OCI-LY7 (cell line): Measurements from ENCODE around the gene RARB. TPM values are rescaled to one million over a fixed set of nuclear protein-coding genes. Genes with fewer than 3 reads are reported as not detected.

Experiments used
- BruUV-seq: library from RNA; stranded (reverse); fragments of 400-500 nt; replicated peaks from 2 replicates; lab custom pipeline; 2021; lab: Mats Ljungman, UMichigan
- CTCF ChIA-PET: fragments of 300-600 bp; sonication (Branson Sonifier 250); formaldehyde crosslinking; loops from one replicate; lab custom pipeline; 2022; ENCODE audit warnings: antibody characterized with exemption; ENCODE audit not compliant: unreplicated experiment; lab: Charles Lee
- POLR2A ChIA-PET: fragments of 300-600 bp; sonication (Branson Sonifier 250); formaldehyde crosslinking; loops from one replicate; lab custom pipeline; 2022; ENCODE audit warnings: antibody characterized with exemption; lab: Charles Lee
- DNase-seq: peaks from one replicate; pipeline ENCODE4 v3.0.0-alpha.2; 2015; ENCODE audit warnings: low spot score
- H2AFZ ChIP-seq: fragments of 200-600 bp; sonication (generic), shearing (Covaris generic); 2 replicates; pipeline ENCODE4 v1.6.1; 2014; ENCODE audit warnings: mild to moderate bottlenecking, antibody characterized with exemption, low read length, moderate library complexity
- H3K27ac ChIP-seq: fragments of 200-600 bp; sonication (generic); 2 replicates; pipeline ENCODE4 v1.5.1; 2014; ENCODE audit warnings: mixed run types, low read depth, mild to moderate bottlenecking, moderate library complexity, low read length, inconsistent platforms; ENCODE audit not compliant: poor library complexity, severe bottlenecking
- H3K36me3 ChIP-seq: fragments of 200-600 bp; sonication (generic); 2 replicates; pipeline ENCODE4 v1.6.1; 2014; ENCODE audit warnings: mild to moderate bottlenecking, antibody characterized with exemption, low read length, moderate library complexity, mixed read lengths; ENCODE audit not compliant: insufficient read depth
- H3K4me1 ChIP-seq: fragments of 200-600 bp; sonication (generic); 2 replicates; pipeline ENCODE4 v1.5.1; 2014; ENCODE audit warnings: mild to moderate bottlenecking, low read length; ENCODE audit not compliant: insufficient read depth, poor library complexity, severe bottlenecking
- H3K4me2 ChIP-seq: fragments of 200-600 bp; sonication (generic); 2 replicates; pipeline ENCODE4 v1.6.1; 2014; ENCODE audit warnings: mild to moderate bottlenecking, low read length
- H3K4me3 ChIP-seq: fragments of 200-600 bp; sonication (generic); 2 replicates; pipeline ENCODE4 v1.5.1; 2014; ENCODE audit warnings: mild to moderate bottlenecking, low read depth, low read length; ENCODE audit not compliant: poor library complexity, severe bottlenecking
- H3K79me2 ChIP-seq: fragments of 200-600 bp; sonication (generic); 2 replicates; pipeline ENCODE4 v1.6.1; 2016; ENCODE audit warnings: low read depth, mild to moderate bottlenecking, low read length, moderate library complexity, mixed read lengths; ENCODE audit not compliant: insufficient read depth
- H3K9me2 ChIP-seq: fragments of 200-600 bp; sonication (generic); 2 replicates; pipeline ENCODE4 v1.6.1; 2016; ENCODE audit warnings: mild to moderate bottlenecking, low read length, mixed read lengths; ENCODE audit not compliant: insufficient read depth
- H3K9me3 ChIP-seq: fragments of 200-600 bp; sonication (generic); 2 replicates; pipeline ENCODE4 v1.6.1; 2014; ENCODE audit warnings: mild to moderate bottlenecking, mixed run types, low read length, mixed read lengths
- H4K20me1 ChIP-seq: fragments of 200-600 bp; sonication (generic); 2 replicates; pipeline ENCODE4 v1.6.1; 2014; ENCODE audit warnings: mild to moderate bottlenecking, antibody characterized with exemption, low read length, moderate library complexity, mixed read lengths; ENCODE audit not compliant: insufficient read depth
- EZH2phosphoT487 ChIP-seq: fragments of 200-600 bp; sonication (generic); IDR thresholded peaks from 2 replicates; pipeline ENCODE4 v1.6.1; 2018; ENCODE audit warnings: low read depth, borderline replicate concordance, mild to moderate bottlenecking, mixed run types, antibody characterized with exemption, low read length, moderate library complexity, mixed read lengths
- intact Hi-C: fragments of 100-400 bp; cut with micrococcal nuclease; formaldehyde crosslinking; loops from one replicate; pipeline ENCODE4 v1.10.0; 2022; ENCODE audit not compliant: unreplicated experiment
- total RNA-seq, 2 experiments: library from RNA; depleted of rRNA in 1 of 2; stranded (reverse); fragments of >200 nt in 1 of 2; shearing (Covaris generic) in 1 of 2; gene quantifications; 2 replicates each; pipeline ENCODE4 v1.2.3, GENCODE V29; 2014 to 2022
- TF ChIP-seq, protein P1 (sequence below): fragments of 200-600 bp; sonication (generic); conservative IDR thresholded peaks from 2 replicates; pipeline ENCODE4 v1.5.1; 2014; ENCODE audit warnings: mild to moderate bottlenecking, antibody characterized with exemption, low read length, moderate library complexity, mixed read lengths

The RARB gene
- total RNA-seq, 2 experiments from 2014 or later: not detected

DNA sequence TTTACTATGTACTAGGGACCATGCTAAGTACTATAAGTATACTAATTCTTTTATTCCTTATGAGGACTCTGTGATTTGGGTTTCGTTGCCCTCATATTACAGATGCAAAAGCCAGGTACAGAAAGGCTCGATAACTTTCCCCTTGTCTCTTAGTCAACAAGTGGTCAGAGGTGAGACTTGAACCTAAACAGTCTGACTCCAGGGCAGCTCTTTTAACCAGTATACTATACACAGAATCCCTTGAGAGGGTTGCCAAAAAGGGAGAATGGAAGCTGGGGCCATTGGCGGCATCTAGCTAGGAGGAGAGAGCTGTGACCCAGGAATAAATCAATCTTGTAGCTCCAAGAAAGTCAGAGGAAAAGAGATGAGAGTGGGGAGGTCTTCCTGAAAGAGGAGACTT is 144.3 kb downstream of the RARB start:
- intact Hi-C loops: no loop called here

GRCh38 chr3:25572919-25573385 is 144.9 kb downstream of the RARB start:
- POLR2A ChIA-PET: interaction anchor here (0.6 to 1.7 kb wide), 3 partner anchors 10 to 273 kb away, joined by 3 to 5 read pairs (median 4); no protein-coding TSS in a partner anchor
- BruUV-seq: no TSS peak
- H3K4me1 ChIP-seq: no peaks in the 10 kb centered on the region
- intact Hi-C loops: no loop called here
- no peaks in the 10 kb centered on the region for H4K20me1 ChIP-seq
- H3K27ac ChIP-seq: no peak overlapping the region
- CTCF ChIA-PET: no interaction called here
- H3K4me3 ChIP-seq: no peak overlapping the region
- no peaks in the 10 kb centered on the region for H3K9me3 ChIP-seq
- no peaks in the 10 kb centered on the region for H3K79me2 ChIP-seq
- TF ChIP-seq, protein P1, sequence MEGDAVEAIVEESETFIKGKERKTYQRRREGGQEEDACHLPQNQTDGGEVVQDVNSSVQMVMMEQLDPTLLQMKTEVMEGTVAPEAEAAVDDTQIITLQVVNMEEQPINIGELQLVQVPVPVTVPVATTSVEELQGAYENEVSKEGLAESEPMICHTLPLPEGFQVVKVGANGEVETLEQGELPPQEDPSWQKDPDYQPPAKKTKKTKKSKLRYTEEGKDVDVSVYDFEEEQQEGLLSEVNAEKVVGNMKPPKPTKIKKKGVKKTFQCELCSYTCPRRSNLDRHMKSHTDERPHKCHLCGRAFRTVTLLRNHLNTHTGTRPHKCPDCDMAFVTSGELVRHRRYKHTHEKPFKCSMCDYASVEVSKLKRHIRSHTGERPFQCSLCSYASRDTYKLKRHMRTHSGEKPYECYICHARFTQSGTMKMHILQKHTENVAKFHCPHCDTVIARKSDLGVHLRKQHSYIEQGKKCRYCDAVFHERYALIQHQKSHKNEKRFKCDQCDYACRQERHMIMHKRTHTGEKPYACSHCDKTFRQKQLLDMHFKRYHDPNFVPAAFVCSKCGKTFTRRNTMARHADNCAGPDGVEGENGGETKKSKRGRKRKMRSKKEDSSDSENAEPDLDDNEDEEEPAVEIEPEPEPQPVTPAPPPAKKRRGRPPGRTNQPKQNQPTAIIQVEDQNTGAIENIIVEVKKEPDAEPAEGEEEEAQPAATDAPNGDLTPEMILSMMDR: no peak
- TF ChIP-seq EZH2phosphoT487: no peak
- H3K4me2 ChIP-seq: no peak overlapping the region
- no peak for DNase-seq
- H2AFZ ChIP-seq: no peak overlapping the region
- H3K9me2 ChIP-seq: no peaks in the 10 kb centered on the region
- H3K36me3 ChIP-seq: no peaks in the 10 kb centered on the region

More for the DNA sequence above, 144.3 kb downstream of the RARB start:
- ChIA-PET CTCF (no interaction called here), POLR2A (interaction anchor here (1.7 kb wide), 1 partner anchor 19 kb away, joined by 5 read pairs; no protein-coding TSS in a partner anchor)
- TF ChIP-seq, protein P1: no peak
- TF ChIP-seq EZH2phosphoT487: no peak
- Histone ChIP-seq H3K4me2 (no peak overlapping the region), H3K36me3 (no peaks in the 10 kb centered on the region), H3K4me1 (no peaks in the 10 kb centered on the region), H4K20me1 (no peaks in the 10 kb centered on the region), H2AFZ (no peak overlapping the region), H3K9me3 (no peaks in the 10 kb centered on the region), H3K9me2 (no peaks in the 10 kb centered on the region), H3K79me2 (no peaks in the 10 kb centered on the region), H3K27ac (no peak overlapping the region), H3K4me3 (no peak overlapping the region)
- no peak for DNase-seq
- no TSS peak for BruUV-seq

GRCh38 chr3:25573386-25574171 is 145.5 kb downstream of the RARB start:
- H3K36me3 ChIP-seq: no peaks in the 10 kb centered on the region
- no peak overlapping the region for H3K4me2 ChIP-seq
- no peaks in the 10 kb centered on the region for H3K79me2 ChIP-seq
- H3K9me3 ChIP-seq: no peaks in the 10 kb centered on the region
- intact Hi-C loops: no loop called here
- BruUV-seq: no TSS peak
- H2AFZ ChIP-seq: no peak overlapping the region
- no peak overlapping the region for H3K4me3 ChIP-seq
- no peaks in the 10 kb centered on the region for H4K20me1 ChIP-seq
- CTCF ChIA-PET: no interaction called here
- no peaks in the 10 kb centered on the region for H3K9me2 ChIP-seq
- TF ChIP-seq, protein P1: no peak
- no peak for TF ChIP-seq EZH2phosphoT487
- POLR2A ChIA-PET: interaction anchor here (0.6 to 1.7 kb wide), 3 partner anchors 10 to 273 kb away, joined by 3 to 5 read pairs (median 4); no protein-coding TSS in a partner anchor
- no peak overlapping the region for H3K27ac ChIP-seq
- H3K4me1 ChIP-seq: no peaks in the 10 kb centered on the region
- DNase-seq: no peak
